Ishikawa (cell line): ENCODE measurements around the gene ACADM.

Source experiments
- CEBPB ChIP-seq: IDR thresholded peaks from 2 replicates; pipeline ENCODE4 v1.6.1; 2012
- CREB1 ChIP-seq: IDR thresholded peaks from 2 replicates; pipeline ENCODE4 v1.6.1; 2012; ENCODE audit warnings: low read depth
- EP300 ChIP-seq: IDR thresholded peaks from 2 replicates; pipeline ENCODE4 v1.6.1; 2012; ENCODE audit warnings: borderline replicate concordance
- FOXM1 ChIP-seq: IDR thresholded peaks from 2 replicates; pipeline ENCODE4 v1.6.1; 2012; ENCODE audit warnings: low read depth, borderline replicate concordance
- NFIC ChIP-seq: IDR thresholded peaks from 2 replicates; pipeline ENCODE4 v1.6.1; 2012
- RAD21 ChIP-seq: IDR thresholded peaks from 2 replicates; pipeline ENCODE4 v1.6.1; 2012; ENCODE audit warnings: low read depth
- TAF1 ChIP-seq: IDR thresholded peaks from 2 replicates; pipeline ENCODE4 v1.6.1; 2012; ENCODE audit warnings: low read depth, mild to moderate bottlenecking
- TEAD4 ChIP-seq: IDR thresholded peaks from 2 replicates; pipeline ENCODE4 v1.6.1; 2012
- YY1 ChIP-seq: IDR thresholded peaks from 2 replicates; pipeline ENCODE4 v1.6.1; 2012; ENCODE audit warnings: low read depth
- ZBTB7A ChIP-seq: IDR thresholded peaks from 2 replicates; pipeline ENCODE4 v1.6.1; 2012; ENCODE audit warnings: low read depth
- TF ChIP-seq, protein P1 (sequence below): IDR thresholded peaks from 2 replicates; pipeline ENCODE4 v1.6.1; 2012; ENCODE audit warnings: low read depth, mild to moderate bottlenecking
- TF ChIP-seq, protein P2 (sequence below): IDR thresholded peaks from 2 replicates; pipeline ENCODE4 v1.6.1; 2012
- TF ChIP-seq, protein P3 (sequence below): IDR thresholded peaks from 2 replicates; pipeline ENCODE4 v1.6.1; 2012

DNA sequence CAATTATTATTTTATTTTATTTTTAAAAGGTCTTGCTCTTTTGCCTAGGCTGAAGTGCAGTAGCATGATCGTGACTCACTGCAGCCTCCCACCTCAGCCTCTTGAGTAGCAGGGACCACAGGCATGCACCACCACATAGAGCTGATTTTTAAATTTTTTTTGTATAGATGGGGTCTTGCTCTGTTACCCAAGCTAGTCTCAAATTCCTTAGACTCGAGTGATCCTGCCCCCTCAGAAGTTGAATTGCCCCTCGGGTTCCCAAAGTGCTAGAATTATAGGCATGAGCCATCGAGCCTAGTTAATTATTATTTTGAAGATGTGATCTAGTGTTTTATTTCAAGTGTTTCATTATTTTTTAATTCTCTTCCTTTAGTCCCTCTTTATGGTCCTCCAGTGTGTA lies 84.4 kb downstream of the ACADM start:
- TF ChIP-seq YY1 (no peak), RAD21 (no peak), EP300 (no peak), TAF1 (no peak), CEBPB (no peak), ZBTB7A (no peak), FOXM1 (no peak), CREB1 (no peak), NFIC (no peak), TEAD4 (no peak)
- TF ChIP-seq, protein P1, sequence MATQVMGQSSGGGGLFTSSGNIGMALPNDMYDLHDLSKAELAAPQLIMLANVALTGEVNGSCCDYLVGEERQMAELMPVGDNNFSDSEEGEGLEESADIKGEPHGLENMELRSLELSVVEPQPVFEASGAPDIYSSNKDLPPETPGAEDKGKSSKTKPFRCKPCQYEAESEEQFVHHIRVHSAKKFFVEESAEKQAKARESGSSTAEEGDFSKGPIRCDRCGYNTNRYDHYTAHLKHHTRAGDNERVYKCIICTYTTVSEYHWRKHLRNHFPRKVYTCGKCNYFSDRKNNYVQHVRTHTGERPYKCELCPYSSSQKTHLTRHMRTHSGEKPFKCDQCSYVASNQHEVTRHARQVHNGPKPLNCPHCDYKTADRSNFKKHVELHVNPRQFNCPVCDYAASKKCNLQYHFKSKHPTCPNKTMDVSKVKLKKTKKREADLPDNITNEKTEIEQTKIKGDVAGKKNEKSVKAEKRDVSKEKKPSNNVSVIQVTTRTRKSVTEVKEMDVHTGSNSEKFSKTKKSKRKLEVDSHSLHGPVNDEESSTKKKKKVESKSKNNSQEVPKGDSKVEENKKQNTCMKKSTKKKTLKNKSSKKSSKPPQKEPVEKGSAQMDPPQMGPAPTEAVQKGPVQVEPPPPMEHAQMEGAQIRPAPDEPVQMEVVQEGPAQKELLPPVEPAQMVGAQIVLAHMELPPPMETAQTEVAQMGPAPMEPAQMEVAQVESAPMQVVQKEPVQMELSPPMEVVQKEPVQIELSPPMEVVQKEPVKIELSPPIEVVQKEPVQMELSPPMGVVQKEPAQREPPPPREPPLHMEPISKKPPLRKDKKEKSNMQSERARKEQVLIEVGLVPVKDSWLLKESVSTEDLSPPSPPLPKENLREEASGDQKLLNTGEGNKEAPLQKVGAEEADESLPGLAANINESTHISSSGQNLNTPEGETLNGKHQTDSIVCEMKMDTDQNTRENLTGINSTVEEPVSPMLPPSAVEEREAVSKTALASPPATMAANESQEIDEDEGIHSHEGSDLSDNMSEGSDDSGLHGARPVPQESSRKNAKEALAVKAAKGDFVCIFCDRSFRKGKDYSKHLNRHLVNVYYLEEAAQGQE: no peak
- TF ChIP-seq, protein P2, sequence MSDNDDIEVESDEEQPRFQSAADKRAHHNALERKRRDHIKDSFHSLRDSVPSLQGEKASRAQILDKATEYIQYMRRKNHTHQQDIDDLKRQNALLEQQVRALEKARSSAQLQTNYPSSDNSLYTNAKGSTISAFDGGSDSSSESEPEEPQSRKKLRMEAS: no peak
- TF ChIP-seq, protein P3, sequence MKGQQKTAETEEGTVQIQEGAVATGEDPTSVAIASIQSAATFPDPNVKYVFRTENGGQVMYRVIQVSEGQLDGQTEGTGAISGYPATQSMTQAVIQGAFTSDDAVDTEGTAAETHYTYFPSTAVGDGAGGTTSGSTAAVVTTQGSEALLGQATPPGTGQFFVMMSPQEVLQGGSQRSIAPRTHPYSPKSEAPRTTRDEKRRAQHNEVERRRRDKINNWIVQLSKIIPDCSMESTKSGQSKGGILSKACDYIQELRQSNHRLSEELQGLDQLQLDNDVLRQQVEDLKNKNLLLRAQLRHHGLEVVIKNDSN: no peak
